IMR-90 (cell line): Measurements from ENCODE around the gene CP. TPM values are rescaled to one million over a fixed set of nuclear protein-coding genes. Genes with fewer than 3 reads are reported as not detected.

Experiments used
- ATAC-seq: fragments of 200-7000 bp; cut with Tn5 transposase; 2 replicates; pipeline ENCODE4 v1.9.1; 2020; ENCODE audit warnings: low read depth, mild to moderate bottlenecking, moderate library complexity
- BruUV-seq: library from RNA; stranded (reverse); fragments of 400-500 nt; replicated peaks from 2 replicates; lab custom pipeline; 2021; lab: Mats Ljungman, UMichigan
- CTCF ChIA-PET: fragments of 300-600 bp; formaldehyde crosslinking; extraction: SDS; loops from one replicate; lab custom pipeline; 2021; ENCODE audit warnings: antibody characterized with exemption; lab: Yijun Ruan, JAX
- POLR2A ChIA-PET: fragments of 300-600 bp; sonication (Branson Sonifier 250); formaldehyde crosslinking; loops from one replicate; lab custom pipeline; 2022; ENCODE audit warnings: antibody characterized with exemption; ENCODE audit not compliant: unreplicated experiment; lab: Charles Lee
- DNase-seq: peaks from one replicate; pipeline ENCODE4 v3.0.0; 2013
- H2AFZ ChIP-seq: replicated peaks from 2 replicates; pipeline ENCODE3; 2013; ENCODE audit warnings: low read length, mild to moderate bottlenecking; ENCODE audit not compliant: poor library complexity
- H2AK5ac ChIP-seq: 2 replicates; pipeline ENCODE4 v1.6.1; 2013; ENCODE audit warnings: low read depth, low read length, inconsistent platforms
- H2AK9ac ChIP-seq: replicated peaks from 2 replicates; pipeline ENCODE3; 2013; ENCODE audit warnings: mild to moderate bottlenecking, low read depth, low read length, moderate library complexity; ENCODE audit not compliant: poor library complexity
- H2BK120ac ChIP-seq: 2 replicates; pipeline ENCODE4 v1.6.1; 2013; ENCODE audit warnings: low read depth, low read length, inconsistent platforms
- H2BK15ac ChIP-seq: 3 replicates; pipeline ENCODE4 v1.6.1; 2013; ENCODE audit warnings: low read depth, low read length, inconsistent platforms
- H2BK20ac ChIP-seq: 2 replicates; pipeline ENCODE4 v1.6.1; 2013; ENCODE audit warnings: low read depth, mild to moderate bottlenecking, inconsistent platforms, low read length, moderate library complexity
- H2BK5ac ChIP-seq: 2 replicates; pipeline ENCODE4 v1.6.1; 2013; ENCODE audit warnings: mild to moderate bottlenecking, low read depth, low read length, inconsistent platforms; ENCODE audit not compliant: poor library complexity, severe bottlenecking
- H3K14ac ChIP-seq: replicated peaks from 2 replicates; pipeline ENCODE4 v1.6.1; 2013; ENCODE audit warnings: low read depth, low read length, inconsistent platforms
- H3K18ac ChIP-seq: 2 replicates; pipeline ENCODE4 v1.6.1; 2013; ENCODE audit warnings: low read depth, low read length, control low read depth
- H3K23ac ChIP-seq: 2 replicates; pipeline ENCODE4 v1.6.1; 2013; ENCODE audit warnings: low read depth, low read length, inconsistent platforms
- H3K27ac ChIP-seq: 2 replicates; pipeline ENCODE4 v1.5.1; 2013; ENCODE audit warnings: mild to moderate bottlenecking, control low read depth, low read length; ENCODE audit not compliant: insufficient read depth
- H3K27me3 ChIP-seq: 2 replicates; pipeline ENCODE4 v1.6.1; 2013; ENCODE audit warnings: low read length; ENCODE audit not compliant: control insufficient read depth, insufficient read depth
- H3K36me3 ChIP-seq: 2 replicates; pipeline ENCODE4 v1.6.1; 2013; ENCODE audit warnings: low read length, mixed read lengths; ENCODE audit not compliant: control insufficient read depth, insufficient read depth
- H3K4ac ChIP-seq: 2 replicates; pipeline ENCODE4 v1.6.1; 2013; ENCODE audit warnings: low read depth, low read length, inconsistent platforms
- H3K4me1 ChIP-seq: 2 replicates; pipeline ENCODE4 v1.6.1; 2013; ENCODE audit warnings: low read length, mixed read lengths; ENCODE audit not compliant: control insufficient read depth, insufficient read depth
- H3K4me2 ChIP-seq: 2 replicates; pipeline ENCODE4 v1.6.1; 2013; ENCODE audit warnings: low read depth, mild to moderate bottlenecking, control low read depth, low read length, moderate library complexity
- H3K4me3 ChIP-seq: 2 replicates; pipeline ENCODE4 v1.5.1; 2013; ENCODE audit warnings: low read depth, mild to moderate bottlenecking, control low read depth, low read length, moderate library complexity; ENCODE audit not compliant: insufficient read depth
- H3K56ac ChIP-seq: 2 replicates; pipeline ENCODE4 v1.6.1; 2013; ENCODE audit warnings: low read length, inconsistent platforms; ENCODE audit not compliant: insufficient read depth; ENCODE audit errors: extremely low read depth
- H3K79me1 ChIP-seq, 2 experiments: 2 replicates each; pipeline ENCODE4 v1.6.1; 2013; ENCODE audit warnings: low read length in 2 of 2, inconsistent platforms in 1 of 2, low read depth in 1 of 2
- H3K9ac ChIP-seq: 2 replicates; pipeline ENCODE4 v1.6.1; 2013; ENCODE audit warnings: low read depth, low read length, control low read depth
- H3K9me1 ChIP-seq: 2 replicates; pipeline ENCODE4 v1.6.1; 2013; ENCODE audit warnings: low read length, inconsistent platforms; ENCODE audit not compliant: insufficient read depth
- H3K9me3 ChIP-seq: 2 replicates; pipeline ENCODE4 v1.6.1; 2013; ENCODE audit warnings: low read length; ENCODE audit not compliant: control insufficient read depth, insufficient read depth
- H4K20me1 ChIP-seq: 2 replicates; pipeline ENCODE4 v1.6.1; 2013; ENCODE audit warnings: low read length, inconsistent platforms; ENCODE audit not compliant: insufficient read depth
- H4K5ac ChIP-seq: 2 replicates; pipeline ENCODE4 v1.6.1; 2013; ENCODE audit warnings: mild to moderate bottlenecking, low read depth, low read length, control low read depth
- H4K8ac ChIP-seq, 2 experiments: 2 replicates each; pipeline ENCODE4 v1.6.1; 2013; ENCODE audit warnings: low read depth in 2 of 2, low read length in 2 of 2, control low read depth in 1 of 2, inconsistent platforms in 1 of 2
- H4K91ac ChIP-seq: 2 replicates; pipeline ENCODE4 v1.6.1; 2013; ENCODE audit warnings: low read depth, low read length, inconsistent platforms; ENCODE audit not compliant: insufficient read depth
- CEBPB ChIP-seq: IDR thresholded peaks from 2 replicates; pipeline ENCODE4 v1.6.1; 2012; ENCODE audit warnings: low read depth, low read length, improper control_type of control experiment
- SMC3 ChIP-seq: fragments of 150-350 bp; IDR thresholded peaks from 2 replicates; pipeline ENCODE4 v1.6.1; 2016; ENCODE audit warnings: low read depth, mild to moderate bottlenecking, antibody characterized with exemption, low read length, moderate library complexity
- WGBS, 2 experiments: methylation state at CpG; one replicate each; pipeline versions ENCODE4 v1.1.5 to v1.1.7; 2013; ENCODE audit warnings: missing lambda C conversion rate in 2 of 2; ENCODE audit not compliant: insufficient read length in 1 of 2; ENCODE audit errors: extremely low coverage in 2 of 2; 5-methylcytosine and 5-hydroxymethylcytosine counted together
- dilution Hi-C: fragments of 300-500 bp; cut with HindIII; formaldehyde crosslinking; loops from one replicate; pipeline ENCODE4 v1.14.3; 2018; ENCODE audit warnings: low sequenced_read_pairs; ENCODE audit not compliant: unreplicated experiment
- in situ Hi-C: fragments of 300-500 bp; cut with MboI; formaldehyde crosslinking; loops from 3 replicates; pipeline ENCODE4 v1.14.3; 2019; ENCODE audit warnings: low sequenced_read_pairs, inconsistent platforms, mixed read lengths
- intact Hi-C: fragments of 100-400 bp; cut with micrococcal nuclease; formaldehyde crosslinking; loops from 2 replicates; pipeline ENCODE4 v1.10.0; 2022
- polyA plus RNA-seq, 3 experiments: library from polyadenylated mRNA; depleted of rRNA; stranded (reverse); fragments of >200 nt; gene quantifications; 2 replicates each; pipeline ENCODE4 v1.2.3, GENCODE V29; 2012; ENCODE audit warnings: low replicate concordance in 1 of 3
- total RNA-seq: library from RNA; depleted of rRNA; stranded (reverse); fragments of >200 nt; gene quantifications from 2 replicates; pipeline ENCODE4 v1.2.3, GENCODE V29; 2012
- TF ChIP-seq, protein P1 (sequence below): fragments of 150-350 bp; IDR thresholded peaks from 2 replicates; pipeline ENCODE4 v1.6.1; 2017; ENCODE audit warnings: mild to moderate bottlenecking, antibody characterized with exemption, low read length, low read depth

CP gene
- total and polyA plus RNA-seq, 2 of the 4 experiments (the other 2 are of a cell fraction) = not detected

DNA sequence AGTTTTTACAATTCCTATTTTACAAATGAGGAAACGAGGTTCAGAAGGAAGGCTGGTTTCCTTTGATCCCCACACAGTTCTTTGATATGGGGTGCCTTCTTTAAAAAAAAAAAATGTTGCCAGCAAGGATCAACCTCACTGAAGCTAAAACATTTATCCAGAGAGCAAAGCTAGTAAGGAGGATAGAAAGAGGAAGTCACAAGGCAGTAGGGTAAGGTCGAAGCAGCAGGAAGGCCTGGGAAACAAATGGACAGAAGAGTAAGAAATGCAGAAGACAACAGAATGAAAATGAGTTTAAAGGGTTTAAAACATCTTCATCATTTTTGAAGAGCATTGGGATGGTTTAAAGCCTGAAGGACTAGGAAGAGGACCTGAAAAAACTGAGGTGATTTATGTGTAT, 30.6 kb upstream of the CP start:
- TF ChIP-seq SMC3 = no peak
- TF ChIP-seq, protein P1, sequence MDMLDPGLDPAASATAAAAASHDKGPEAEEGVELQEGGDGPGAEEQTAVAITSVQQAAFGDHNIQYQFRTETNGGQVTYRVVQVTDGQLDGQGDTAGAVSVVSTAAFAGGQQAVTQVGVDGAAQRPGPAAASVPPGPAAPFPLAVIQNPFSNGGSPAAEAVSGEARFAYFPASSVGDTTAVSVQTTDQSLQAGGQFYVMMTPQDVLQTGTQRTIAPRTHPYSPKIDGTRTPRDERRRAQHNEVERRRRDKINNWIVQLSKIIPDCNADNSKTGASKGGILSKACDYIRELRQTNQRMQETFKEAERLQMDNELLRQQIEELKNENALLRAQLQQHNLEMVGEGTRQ = no peak
- no peak for TF ChIP-seq CEBPB
- H3K79me1 ChIP-seq = no peaks in the 10 kb centered on the region
- no peak overlapping the region for H4K5ac ChIP-seq
- WGBS, 2 experiments = 100% methylated on average over 1 of the region's 2 CpGs; no CpG with 5 or more reads in 1 of the 2 experiments
- no peak overlapping the region for H3K9ac ChIP-seq
- H3K27ac ChIP-seq = no peak overlapping the region
- H3K9me1 ChIP-seq = no peaks in the 10 kb centered on the region
- peaks cover 11% of the 10 kb centered on the region for H3K4me1 ChIP-seq
- no peak overlapping the region for H2BK5ac ChIP-seq
- no peak overlapping the region for H3K56ac ChIP-seq
- POLR2A ChIA-PET = no interaction called here
- no peak overlapping the region for H3K23ac ChIP-seq
- no peak overlapping the region for H3K4me2 ChIP-seq
- no peaks in the 10 kb centered on the region for H3K27me3 ChIP-seq
- DNase-seq = no peak
- no peak overlapping the region for H2BK20ac ChIP-seq
- no peak overlapping the region for H2BK120ac ChIP-seq
- no peak overlapping the region for H3K18ac ChIP-seq
- H4K91ac ChIP-seq = no peak overlapping the region
- H4K8ac ChIP-seq = no peak overlapping the region
- H3K9me3 ChIP-seq = no peaks in the 10 kb centered on the region
- no TSS peak for BruUV-seq
- H2AFZ ChIP-seq = no peak overlapping the region
- no peak overlapping the region for H3K4ac ChIP-seq
- no peaks in the 10 kb centered on the region for H3K36me3 ChIP-seq
- no peaks in the 10 kb centered on the region for H4K20me1 ChIP-seq
- H3K4me3 ChIP-seq = no peak overlapping the region
- no peak for ATAC-seq
- CTCF ChIA-PET = interaction anchor here (0.6 kb wide), 1 partner anchor 557 kb away, joined by 5 read pairs; no protein-coding TSS in a partner anchor
- H2AK5ac ChIP-seq = no peak overlapping the region
- in situ Hi-C loops = no loop called here
- no peak overlapping the region for H2BK15ac ChIP-seq
- no peak overlapping the region for H3K14ac ChIP-seq
- intact Hi-C loops = no loop called here
- dilution Hi-C loops = no loop called here
- H2AK9ac ChIP-seq = no peak overlapping the region
